NCI-H1694 (cell line): ENCODE results near the gene CHMP4B.

Experiments
- DNase-seq: peaks from one replicate; lab custom pipeline; 2025; lab: John Stamatoyannopoulos, UW

The CHMP4B gene

DNA sequence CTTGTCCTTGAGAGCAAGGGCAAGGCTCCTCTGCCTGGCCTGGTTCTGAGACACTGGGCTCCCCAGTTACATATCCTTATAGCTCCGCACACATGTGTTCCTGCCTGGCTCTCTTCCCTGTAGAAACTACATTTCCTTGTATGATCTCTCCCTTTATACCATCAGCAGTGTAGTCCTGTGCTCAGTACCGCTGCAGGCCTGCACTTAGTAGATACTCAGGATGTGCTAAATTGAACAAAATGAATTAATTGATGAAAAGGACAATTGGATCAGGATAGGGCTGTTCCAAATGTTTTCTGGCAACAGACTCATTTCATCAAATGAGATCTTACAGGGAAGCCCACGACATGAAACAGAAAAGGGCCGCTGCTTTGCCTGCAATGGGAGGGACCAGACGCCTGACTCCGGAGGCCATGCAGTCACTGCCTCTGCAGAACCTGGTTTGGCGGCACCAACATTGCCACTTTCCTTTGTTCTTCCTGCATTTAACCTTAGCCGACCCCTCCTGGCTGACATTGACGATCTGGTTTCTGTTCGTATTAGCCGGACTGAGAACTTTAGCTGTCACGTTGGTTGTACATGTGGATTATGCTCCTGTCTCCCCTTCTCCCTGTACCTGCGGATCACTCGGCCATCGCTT is 53.3 kb downstream of the CHMP4B start:
- no peak for DNase-seq

DNA sequence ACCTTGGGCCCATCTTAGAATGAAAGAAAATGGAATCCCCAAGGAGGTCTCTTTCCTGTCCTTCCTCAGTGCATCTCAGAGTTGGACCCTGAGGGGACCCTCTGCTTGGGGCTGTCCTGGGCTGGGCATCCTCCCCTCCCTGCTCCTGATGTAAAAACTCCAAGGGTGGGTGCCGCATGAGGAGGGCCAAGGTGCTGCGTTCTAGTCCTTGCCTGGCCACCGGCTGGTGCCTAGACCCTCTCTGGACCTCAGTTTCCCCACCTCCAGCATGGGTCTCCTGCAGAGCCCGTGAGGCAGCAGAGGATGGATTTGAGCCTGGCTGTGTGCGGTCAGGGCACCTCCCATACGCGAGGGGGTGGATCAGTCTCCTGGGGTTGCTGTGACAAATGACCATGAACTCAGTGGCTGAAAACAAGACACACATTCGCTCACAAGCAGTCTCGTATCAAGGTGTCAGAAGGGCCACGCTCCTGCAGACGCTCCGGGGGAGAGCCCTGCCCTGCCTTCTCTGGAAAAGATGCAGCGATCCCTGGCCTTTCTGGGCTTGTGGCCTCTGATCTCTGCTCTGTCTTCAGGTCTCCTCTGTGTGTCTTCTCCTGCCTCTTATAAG is 54.7 kb downstream of the CHMP4B start:
- DNase-seq, result no peak

DNA sequence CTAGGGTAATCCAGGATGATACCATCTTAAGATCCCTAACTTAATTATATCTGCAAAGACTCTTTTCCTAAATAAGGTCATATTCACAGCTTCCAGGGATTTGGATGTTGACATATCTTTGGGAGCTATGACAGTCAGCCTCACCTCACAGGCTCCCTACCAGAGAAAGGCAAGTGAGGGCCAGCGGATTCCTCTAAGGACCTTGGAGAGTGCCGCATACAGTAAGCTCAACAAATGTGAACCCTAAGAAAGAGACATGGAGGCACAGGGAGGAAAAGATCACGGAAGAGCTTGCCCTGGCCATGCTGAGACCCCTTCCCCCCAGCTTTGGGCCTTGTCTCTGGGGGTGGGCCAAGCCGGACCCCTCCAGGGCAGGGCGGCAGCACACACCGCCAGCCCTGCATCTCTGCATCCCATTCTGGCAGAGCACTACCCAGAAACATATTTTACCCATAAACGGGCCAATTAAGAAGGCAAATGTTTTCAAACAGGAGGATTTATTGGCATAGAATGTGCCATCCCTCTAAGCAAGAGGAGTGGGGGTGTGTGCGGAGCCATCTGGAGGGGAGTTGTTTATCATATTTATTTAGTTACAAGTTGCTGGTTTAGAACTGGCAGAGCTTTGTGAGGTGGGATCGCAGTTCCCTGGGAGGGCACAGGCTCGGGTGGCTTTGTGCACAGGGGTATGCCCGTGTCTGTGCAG is 55.4 kb downstream of the CHMP4B start:
- peak; percentile 86 for DNase-seq

DNA sequence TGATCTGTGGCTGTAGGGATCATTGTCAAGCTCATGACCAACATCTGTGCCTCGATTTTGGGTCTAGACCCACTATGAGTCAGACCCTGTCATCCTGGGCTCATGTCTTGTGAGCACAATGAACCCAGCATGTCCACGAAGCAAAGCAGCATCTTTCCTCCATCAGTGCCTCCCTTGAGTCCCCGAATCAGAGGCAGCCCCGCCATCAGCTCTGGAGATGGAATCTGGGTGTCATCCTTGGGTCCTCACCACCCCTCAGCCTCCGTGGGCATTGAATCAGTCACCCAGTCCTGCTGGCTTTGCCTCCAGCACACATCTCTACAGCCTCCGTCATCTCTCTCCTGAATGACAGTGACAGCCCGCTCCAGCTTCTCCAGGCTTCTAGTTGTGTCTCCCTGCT is 56.9 kb downstream of the CHMP4B start:
- DNase-seq, result no peak

DNA sequence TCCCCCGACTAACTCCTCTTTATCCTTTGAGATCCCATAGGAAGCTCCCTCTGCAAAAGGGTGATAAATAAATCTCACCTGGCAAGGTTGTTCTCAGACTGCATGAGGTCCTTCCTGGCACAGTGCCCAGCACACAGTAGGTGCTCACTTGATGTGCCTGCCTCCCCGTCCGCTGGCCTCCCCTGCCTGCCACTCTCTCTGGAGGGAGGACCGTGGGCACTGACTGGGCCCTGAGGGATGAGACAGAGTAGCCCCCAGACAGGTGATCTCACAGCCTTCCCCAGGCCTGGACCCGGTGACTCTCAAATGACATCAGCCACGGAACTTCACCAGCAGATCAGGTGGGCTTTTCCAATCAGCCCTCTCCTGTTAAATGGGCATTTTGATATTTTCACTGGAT is 57.4 kb downstream of the CHMP4B start:
- DNase-seq, result no peak

DNA sequence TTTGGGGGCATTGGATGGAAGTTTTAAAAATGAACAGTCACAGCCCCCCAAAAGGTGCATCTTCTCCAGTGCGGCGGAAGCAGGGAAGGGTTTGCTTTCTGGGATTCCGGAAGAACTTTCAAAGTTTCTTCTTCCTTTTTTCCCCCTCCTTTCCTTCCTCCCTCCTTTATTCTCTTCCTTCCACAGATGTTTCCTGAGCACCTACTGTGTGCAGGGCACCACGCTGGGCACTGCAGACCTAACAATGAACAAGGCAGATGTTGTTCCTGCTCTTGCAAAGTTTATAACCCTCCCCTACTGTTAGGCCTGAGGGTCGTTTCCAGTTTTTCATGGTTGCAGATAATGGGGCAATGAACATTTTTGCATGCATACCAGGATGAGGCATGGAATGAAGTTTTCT is 58.1 kb downstream of the CHMP4B start:
- DNase-seq, result no peak

DNA sequence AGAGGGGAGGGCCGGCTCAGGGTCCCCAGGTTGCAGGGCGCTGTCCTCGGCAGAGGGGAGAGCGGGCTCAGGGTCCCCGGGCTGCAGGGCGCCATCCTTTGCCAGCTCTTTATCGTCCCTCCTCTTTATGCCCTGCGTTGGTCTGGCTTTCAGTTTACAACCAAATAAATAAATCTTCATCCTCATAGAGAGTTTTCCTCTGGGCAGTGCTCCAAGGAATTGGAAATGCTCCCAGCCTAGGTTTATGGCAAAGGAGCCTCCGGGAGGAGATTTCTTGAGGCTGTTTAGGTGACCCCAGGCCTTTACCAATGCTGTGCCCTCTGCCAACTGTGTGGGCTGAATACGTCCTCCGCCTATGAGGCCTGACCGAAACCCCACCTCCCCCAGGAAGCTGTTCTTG is 60.2 kb downstream of the CHMP4B start:
- DNase-seq, result no peak

DNA sequence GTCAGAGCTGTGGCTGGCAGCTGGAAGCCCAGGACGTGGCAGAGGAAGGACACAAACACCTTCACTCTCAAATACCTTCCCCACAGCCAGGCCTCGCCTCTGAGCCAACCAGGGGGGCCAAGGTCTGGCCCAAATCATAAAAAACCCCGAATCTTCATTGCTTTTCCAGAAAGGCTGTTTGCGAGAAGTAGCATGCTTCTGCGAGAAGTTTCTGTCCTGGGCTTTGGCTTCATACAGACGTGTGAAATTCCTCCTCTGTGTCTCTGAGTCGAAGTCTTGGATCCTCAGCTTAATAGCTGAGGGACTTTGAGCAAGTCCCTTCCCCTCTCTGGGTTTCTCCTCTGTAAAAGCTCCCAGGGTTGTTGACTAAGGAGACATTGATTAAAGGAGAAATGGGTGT is 63.0 kb downstream of the CHMP4B start:
- no peak for DNase-seq

DNA sequence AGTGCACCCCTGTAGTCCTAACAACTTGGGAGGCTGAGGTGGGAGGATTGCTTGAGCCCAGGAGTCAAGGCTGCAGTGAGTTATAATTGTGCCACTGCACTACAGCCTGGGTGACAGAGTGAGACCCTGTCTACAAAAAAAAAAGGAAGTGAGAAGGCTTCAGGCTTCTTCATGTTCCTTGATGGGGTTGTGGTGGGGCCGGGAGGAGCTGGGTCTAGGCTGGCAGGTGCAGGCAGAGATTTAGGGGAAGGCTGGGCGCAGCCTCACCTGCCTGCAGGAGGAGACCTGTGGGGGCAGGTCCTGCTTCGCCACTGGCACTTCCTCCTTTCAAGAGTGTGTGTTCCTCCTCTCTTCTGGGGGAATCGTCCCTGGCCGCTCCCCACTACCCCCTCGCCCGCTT is 63.9 kb downstream of the CHMP4B start:
- DNase-seq, result no peak

DNA sequence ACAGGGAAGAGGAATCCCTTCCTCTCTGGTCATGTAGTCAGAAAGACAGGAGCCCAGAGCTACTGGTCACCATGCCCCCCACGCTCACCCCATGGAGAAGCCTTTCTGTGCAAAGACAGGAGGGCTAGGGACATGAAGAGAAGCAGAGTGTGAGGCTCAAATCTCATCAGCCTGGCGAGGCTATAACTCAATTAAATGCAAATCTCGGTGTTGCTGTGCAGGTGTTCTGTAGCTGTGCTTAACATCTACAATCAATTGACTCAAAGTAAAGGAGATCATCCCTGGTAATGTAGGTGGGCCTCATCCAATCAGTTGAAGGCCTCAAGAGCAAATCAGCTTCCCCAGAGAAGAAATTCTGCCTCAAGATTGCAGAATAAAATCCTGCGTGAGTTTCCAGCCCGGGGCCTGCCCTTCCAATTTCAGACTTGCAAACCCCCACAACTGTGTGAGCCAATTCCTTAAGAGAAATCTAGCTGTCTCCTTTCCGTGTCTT is 64.4 kb downstream of the CHMP4B start:
- DNase-seq, result no peak

DNA sequence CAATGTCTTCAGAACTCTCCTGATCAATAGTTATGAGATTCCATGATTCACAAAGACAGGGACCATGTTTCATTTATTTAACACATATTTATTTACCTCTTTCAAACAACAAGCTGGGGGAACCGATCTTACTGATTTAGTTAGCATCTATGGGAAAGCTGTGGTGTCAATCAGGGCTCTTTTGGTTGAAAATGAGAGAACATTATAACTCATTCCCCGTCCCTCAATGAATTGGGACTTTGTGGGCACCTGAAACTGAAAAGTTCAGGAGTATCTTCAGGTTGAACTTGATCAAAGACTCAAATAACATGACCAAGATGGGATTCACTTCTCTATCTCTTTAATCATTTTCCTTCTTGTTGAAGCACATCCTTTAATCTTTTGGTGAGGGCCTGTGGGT is 67.4 kb downstream of the CHMP4B start:
- no peak for DNase-seq

DNA sequence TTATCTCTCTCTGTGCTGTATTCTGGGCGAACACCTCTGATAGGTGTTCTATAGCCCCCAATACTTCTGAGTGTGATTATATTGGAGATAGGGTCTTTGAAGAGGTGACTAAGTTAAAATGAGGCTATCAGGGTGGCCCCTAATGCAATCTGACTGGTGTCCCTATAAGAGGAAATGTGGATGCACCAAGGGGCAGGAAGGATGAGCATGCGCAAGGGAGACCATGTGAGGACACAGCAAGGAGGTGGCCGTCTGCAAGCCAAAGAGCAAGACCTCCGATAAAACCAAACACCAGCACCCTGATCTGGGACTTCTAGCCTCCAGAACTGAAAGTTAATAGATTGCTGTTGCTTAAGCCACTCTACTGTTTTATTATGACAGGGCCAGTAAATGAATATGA is 69.2 kb downstream of the CHMP4B start:
- DNase-seq, result no peak

DNA sequence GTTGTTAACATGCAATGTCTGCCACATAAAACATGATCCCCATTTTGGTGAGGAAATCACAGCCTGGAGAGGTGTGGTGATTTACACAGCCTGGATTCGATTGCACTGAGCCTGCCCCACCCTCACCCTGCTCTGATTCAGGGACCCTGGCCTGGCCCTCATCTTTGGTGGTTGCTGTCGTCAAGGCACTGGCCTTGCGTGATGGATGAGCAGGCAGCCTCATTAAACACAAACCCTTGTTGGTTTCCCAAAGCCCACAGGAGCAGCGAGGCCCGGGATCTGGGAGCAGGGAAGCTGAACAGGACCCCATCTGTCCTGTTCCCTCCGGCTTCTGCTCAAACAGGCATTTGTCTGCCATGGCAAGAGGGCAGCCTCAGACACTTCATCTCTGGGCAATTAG is 70.8 kb downstream of the CHMP4B start:
- DNase-seq, result no peak

DNA sequence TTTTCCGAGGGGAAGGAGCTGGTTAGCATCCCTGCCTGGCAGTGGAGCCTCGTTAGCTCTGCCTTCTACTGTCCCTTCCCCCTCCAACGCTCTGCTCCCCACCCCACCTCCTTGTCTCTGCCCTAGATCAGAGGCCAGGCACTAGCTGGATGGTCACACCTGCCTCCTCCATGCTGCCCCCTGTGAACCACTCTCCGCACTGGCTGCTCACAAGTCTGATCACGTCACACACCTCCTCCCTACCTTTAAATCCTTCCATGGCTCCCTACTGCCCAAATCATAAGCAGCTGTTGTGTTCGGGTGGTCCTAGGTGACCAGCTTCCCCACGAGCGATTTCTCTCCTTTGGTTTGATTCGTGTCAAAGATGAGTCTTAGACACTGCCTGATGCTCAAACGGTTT is 71.3 kb downstream of the CHMP4B start:
- no peak for DNase-seq

DNA sequence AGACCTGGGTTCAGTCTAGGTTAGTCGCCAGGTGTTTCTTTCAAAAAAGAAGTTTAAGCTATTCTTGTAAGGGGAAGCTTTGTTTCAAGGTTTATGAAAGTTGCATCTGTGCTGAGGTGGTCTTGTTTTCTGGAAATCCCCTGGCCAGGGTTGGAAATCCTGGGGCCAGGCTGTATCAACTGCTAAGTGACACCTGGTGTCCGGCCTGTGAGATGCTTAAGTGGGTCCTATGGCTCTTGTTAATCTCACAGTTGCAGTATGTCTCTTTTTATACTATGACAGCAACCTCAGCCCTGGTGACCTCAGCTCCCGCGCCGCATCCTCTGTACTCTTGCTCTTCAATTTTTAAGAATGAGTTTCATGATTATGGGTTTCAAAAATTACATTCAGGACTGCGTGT is 72.0 kb downstream of the CHMP4B start:
- DNase-seq, result no peak

DNA sequence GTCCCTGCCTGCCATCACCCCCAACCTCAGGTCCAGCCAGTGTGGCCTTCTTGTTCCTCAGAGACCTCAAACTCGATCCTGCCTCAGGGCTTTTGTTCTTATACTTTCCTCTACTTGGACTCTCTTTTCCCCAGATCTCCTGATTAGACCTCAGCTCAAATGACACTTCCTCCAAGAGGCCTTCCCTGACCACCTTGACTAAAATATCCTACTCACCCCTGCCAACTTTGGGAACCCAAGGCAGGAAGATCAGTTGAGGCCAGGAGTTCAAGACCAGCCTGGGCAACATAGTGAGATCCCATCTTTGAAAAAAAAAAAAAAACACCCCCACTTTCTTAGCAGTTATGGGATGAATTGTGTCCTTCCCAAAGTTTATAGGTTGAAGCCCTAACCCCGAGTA is 73.5 kb downstream of the CHMP4B start:
- no peak for DNase-seq

DNA sequence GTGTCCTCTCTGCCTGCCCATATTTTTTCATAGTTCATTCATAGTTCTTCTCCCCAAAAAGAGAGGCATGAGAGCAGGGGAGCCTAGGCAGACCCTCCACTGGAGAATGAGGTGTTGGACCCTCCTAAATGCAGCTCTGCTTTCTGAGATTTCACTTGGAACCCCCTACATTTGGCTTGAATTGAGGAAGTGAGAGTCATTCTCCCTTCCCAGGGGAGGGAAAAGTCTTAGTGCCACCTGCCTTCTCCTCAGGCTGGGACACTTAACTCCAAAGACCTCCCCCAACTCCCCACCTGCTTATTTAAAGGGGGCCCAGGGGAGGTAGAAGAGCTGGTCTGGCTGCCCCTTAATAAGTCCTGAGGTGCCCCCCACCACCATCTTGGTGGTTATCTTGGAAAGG is 78.2 kb downstream of the CHMP4B start:
- no peak for DNase-seq

DNA sequence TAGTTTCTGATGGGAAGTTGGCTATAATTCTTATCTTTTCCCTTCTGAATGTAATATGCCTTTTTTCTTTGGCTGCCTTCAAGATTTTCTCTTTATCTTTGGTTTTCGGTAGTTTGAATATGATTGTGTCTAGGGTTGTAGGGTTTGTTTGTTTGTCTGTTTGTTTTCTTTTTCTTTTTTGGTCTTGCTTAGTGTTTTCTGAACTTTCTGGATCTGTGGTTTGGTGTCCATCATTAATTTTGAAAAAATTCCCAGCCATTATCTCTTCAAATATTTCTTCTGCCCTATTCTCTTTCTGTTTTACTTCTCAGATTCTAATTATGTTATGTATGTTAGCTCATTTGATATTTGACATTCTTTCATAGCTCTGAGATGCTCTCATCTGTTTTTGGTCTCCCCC is 79.4 kb downstream of the CHMP4B start:
- DNase-seq, result no peak

DNA sequence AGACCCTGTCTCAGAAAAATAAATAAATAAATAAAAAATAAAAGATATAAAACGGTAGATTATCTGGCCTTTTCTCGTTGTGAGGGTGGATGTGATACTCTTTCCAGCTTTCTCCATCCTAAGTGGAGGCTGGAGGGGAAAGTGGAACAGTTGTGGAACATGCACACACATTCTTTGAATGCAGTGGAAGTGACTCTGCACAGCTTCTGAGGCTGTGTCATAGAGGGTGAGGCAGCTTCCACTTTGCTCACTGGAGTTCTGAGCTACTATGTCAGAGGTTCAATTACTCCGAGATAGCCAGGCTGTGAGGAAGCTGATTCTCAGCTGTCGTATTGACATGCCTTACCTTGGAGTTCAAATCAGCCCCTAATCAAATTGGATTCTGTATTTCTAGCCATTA is 82.2 kb downstream of the CHMP4B start:
- DNase-seq, result no peak

DNA sequence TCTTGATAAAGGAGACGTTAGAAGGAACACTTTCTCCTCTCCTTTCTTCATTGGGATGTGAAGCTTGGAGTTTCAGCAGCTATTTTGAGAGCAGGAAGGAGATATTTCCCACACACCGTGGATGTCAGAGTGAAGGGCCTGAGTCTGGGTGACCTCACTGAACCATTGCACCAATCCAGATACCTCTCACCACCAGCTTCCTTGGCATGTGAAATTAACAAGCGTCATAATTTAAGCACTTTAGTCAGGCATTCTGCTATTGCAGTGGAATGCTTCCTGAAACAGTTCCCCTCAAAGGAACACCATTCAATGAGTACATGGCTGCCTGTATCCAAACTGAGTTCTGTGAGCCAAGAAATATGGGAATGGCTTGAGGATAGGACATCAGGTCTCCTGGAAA is 83.7 kb downstream of the CHMP4B start:
- no peak for DNase-seq

DNA sequence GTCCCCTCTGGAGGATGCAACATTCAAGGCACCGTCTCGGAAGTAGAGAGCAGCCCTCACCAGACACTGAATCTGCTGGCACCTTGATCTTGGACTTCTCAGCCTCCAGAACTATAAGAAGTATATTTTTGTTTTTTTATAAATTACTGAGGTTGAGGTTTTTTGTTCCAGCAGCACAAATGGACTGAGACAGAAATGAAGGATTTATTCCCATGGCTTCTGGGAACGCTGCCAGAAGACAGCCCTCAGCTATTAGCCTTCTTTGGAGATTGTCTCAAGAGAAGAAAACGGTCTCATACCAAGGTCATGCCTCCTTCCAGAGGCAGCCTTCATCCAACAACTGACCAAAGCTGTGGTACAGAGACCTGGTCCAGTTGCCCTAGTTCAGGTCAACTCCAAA is 85.4 kb downstream of the CHMP4B start:
- no peak for DNase-seq

DNA sequence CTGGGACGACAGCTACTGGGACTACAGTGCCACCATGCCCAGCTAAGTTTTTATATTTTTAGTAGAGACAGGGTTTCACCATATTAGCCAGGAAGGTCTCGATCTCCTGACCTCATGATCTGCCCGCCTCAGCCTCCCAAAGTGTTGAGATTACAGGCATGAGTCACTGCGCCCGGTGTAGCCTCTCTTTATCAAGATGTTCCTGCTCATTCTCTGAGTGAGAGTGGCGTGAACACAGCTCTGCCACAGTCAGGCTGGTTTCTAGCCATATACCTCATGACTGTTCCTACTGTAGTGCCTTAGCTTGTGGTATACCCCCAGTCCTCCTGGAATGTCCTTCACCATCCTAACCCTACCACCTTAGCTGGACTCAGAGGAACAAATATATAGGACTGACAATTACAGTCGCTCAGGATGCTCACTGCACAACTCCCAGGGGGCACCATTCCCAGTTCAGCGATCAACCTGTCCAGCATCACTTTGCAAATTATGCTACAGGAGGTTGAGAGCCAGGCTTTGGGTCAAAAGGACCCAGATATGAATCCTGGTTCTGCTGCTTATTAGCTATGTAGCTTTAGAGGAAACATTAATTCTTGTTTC is 86.3 kb downstream of the CHMP4B start:
- DNase-seq, result no peak

DNA sequence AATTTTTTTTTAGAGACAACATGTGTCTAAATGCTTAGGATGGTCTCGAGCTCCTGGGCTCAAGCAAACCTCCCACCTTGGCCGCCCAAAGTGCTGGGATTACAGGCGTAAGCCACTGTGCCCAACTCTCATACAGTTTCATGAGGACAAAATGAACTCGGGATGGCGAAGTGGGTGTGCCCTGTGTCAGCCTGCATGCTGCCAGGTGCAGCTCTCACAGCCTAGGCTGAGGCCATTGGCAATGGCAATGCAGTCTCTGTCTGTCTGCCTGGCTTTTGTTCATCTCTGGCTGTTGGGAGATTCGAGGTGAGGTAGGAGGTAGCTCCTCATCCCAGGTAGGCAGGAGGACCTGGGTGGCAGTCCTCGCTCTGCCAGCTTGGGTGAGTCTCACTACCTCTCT is 88.0 kb downstream of the CHMP4B start:
- no peak for DNase-seq
